ENCODE measurements around the gene COIL.

COIL gene

DNA sequence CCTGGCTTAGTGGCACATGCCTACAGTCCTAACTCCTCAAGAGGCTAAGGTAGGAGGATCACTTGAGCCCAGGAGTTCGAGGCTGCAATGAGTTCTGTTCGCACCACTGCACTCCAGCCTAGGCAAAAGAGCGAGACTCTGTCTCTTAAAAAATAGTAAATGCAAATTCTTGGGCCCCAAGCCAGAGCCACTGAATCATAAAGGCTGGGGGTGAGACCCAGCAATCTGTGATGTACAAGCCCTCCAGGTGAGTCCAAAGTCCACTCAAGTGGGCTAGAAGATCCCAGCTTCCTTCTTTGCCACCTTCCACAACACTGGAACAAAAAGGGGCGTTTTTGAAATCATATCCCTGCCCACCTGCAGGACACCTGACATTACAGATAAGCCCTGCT is 63.9 kb downstream of the COIL start:
- H3K36me3 Mint-ChIP-seq: peaks cover 62 to 69% of the 10 kb centered on the region in 2 donors
- no peak overlapping the region for H3K4me3 Mint-ChIP-seq
- DNase-seq: no peak
- ATAC-seq (replicated peaks): no peak
- no peaks in the 10 kb centered on the region for H3K9me3 Mint-ChIP-seq
- peaks cover 30 to 44% of the 10 kb centered on the region in 2 donors for H3K4me1 Mint-ChIP-seq
- H3K27ac Mint-ChIP-seq: no peak overlapping the region
- H3K27me3 Mint-ChIP-seq: no peaks in the 10 kb centered on the region

GRCh38 chr17:56896217-56896967 is 64.5 kb downstream of the COIL start:
- no peak overlapping the region for H3K4me3 Mint-ChIP-seq
- peaks cover 30 to 44% of the 10 kb centered on the region in 2 donors for H3K4me1 Mint-ChIP-seq
- no peak overlapping the region for H3K27ac Mint-ChIP-seq
- H3K36me3 Mint-ChIP-seq: peaks cover 61 to 64% of the 10 kb centered on the region in 2 donors
- H3K9me3 Mint-ChIP-seq: no peaks in the 10 kb centered on the region
- DNase-seq (no peak), ATAC-seq (replicated peaks) (no peak)
- no peaks in the 10 kb centered on the region for H3K27me3 Mint-ChIP-seq

GRCh38 chr17:56894859-56895455 is 65.9 kb downstream of the COIL start:
- Mint-ChIP-seq H3K27ac (no peak overlapping the region), H3K27me3 (no peaks in the 10 kb centered on the region), H3K4me1 (peaks cover 25 to 35% of the 10 kb centered on the region in 2 donors), H3K36me3 (peaks cover 53 to 66% of the 10 kb centered on the region in 2 donors), H3K9me3 (no peaks in the 10 kb centered on the region), H3K4me3 (no peak overlapping the region)
- DNase-seq (no peak), ATAC-seq (replicated peaks) (no peak)

- H3K4me1 Mint-ChIP-seq: peaks cover 23% of the 10 kb centered on the region in 2 donors
- no peaks in the 10 kb centered on the region for H3K27me3 Mint-ChIP-seq
- no peak overlapping the region for H3K27ac Mint-ChIP-seq
- DNase-seq (no peak), ATAC-seq (replicated peaks) (no peak)
- no peak overlapping the region for H3K4me3 Mint-ChIP-seq
- peaks cover 0 to 2% of the 10 kb centered on the region in 2 donors for H3K9me3 Mint-ChIP-seq
- peaks cover 58 to 68% of the 10 kb centered on the region in 2 donors for H3K36me3 Mint-ChIP-seq
These were observed 67.3 kb downstream of the COIL start for GRCh38 chr17:56893503-56893902.

DNA sequence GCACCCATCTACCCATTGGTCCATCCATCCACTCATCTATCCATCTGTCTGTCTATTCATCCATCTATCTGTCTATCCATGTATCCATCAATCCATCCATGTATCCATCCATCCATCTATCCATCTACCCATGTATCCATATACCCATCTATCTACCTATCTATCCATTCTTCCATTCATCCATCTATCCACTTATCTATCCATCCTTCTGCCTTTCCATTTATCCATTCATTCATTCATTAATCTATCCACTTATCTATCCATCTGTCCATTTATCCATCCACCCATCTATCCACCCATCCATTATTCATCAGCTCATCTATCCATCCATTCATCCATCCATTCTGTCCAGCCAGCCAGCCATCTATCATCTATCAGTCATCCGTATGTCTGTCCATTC is 68.5 kb downstream of the COIL start:
- Mint-ChIP-seq H3K27me3 (no peaks in the 10 kb centered on the region), H3K4me1 (peaks cover 11 to 12% of the 10 kb centered on the region in 2 donors)
- DNase-seq: no peak

DNA sequence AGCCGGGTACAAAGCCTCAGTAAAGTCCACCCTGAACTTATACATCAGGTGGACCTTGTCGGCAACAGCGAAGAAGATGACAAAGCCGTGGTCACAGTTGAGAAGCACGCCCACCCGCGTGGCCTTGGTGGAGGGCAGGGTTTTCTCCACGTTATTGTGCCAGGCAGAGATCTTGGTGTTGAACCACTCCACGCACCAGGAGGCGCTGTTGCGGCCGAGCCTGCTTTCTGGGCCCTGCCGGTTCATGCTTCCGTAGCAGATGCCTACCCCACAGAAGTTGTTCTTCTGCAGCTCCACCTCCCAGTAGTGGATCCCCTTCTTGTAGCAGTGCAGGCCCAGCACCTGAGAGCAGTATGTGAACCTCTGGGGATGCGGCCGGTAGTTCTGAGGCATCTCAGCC is 69.1 kb downstream of the COIL start:
- ATAC-seq (replicated peaks) (peak; percentile 39 to 53), DNase-seq (no peak)
- peaks cover 60 to 72% of the 10 kb centered on the region in 2 donors for H3K36me3 Mint-ChIP-seq
- no peaks in the 10 kb centered on the region for H3K27me3 Mint-ChIP-seq
- H3K4me3 Mint-ChIP-seq: no peak overlapping the region
- no peak overlapping the region for H3K27ac Mint-ChIP-seq
- H3K4me1 Mint-ChIP-seq: peaks cover 7 to 8% of the 10 kb centered on the region in 2 donors
- H3K9me3 Mint-ChIP-seq: peaks cover 6 to 15% of the 10 kb centered on the region in 2 donors

More for the DNA sequence above, 68.5 kb downstream of the COIL start:
- no peak overlapping the region for H3K27ac Mint-ChIP-seq
- H3K9me3 Mint-ChIP-seq: peaks cover 4 to 11% of the 10 kb centered on the region in 2 donors
- no peak for ATAC-seq (replicated peaks)
- H3K36me3 Mint-ChIP-seq: peaks cover 57 to 68% of the 10 kb centered on the region in 2 donors
- H3K4me3 Mint-ChIP-seq: no peak overlapping the region

GRCh38 chr17:56890906-56891674 is 69.8 kb downstream of the COIL start:
- ATAC-seq (replicated peaks) (no peak), DNase-seq (no peak)
- no peak overlapping the region for H3K27ac Mint-ChIP-seq
- no peaks in the 10 kb centered on the region for H3K27me3 Mint-ChIP-seq
- no peak overlapping the region for H3K4me3 Mint-ChIP-seq
- peaks cover 7 to 12% of the 10 kb centered on the region in 2 donors for H3K4me1 Mint-ChIP-seq
- peaks cover 6 to 15% of the 10 kb centered on the region in 2 donors for H3K9me3 Mint-ChIP-seq
- peaks cover 66 to 78% of the 10 kb centered on the region in 2 donors for H3K36me3 Mint-ChIP-seq

- peaks cover 7 to 12% of the 10 kb centered on the region in 2 donors for H3K4me1 Mint-ChIP-seq
- DNase-seq (no peak), ATAC-seq (replicated peaks) (no peak)
- peaks cover 65 to 79% of the 10 kb centered on the region in 2 donors for H3K36me3 Mint-ChIP-seq
- peaks cover 6 to 15% of the 10 kb centered on the region in 2 donors for H3K9me3 Mint-ChIP-seq
- H3K27me3 Mint-ChIP-seq: no peaks in the 10 kb centered on the region
- H3K27ac Mint-ChIP-seq: no peak overlapping the region
- H3K4me3 Mint-ChIP-seq: no peak overlapping the region
These were observed 70.5 kb downstream of the COIL start for GRCh38 chr17:56890390-56890789.

All from stimulated activated naive B cell treated with anti-CD40 and anti-IgM and Interleukin-4, amounts not matched to agents 10 μg/mL and 1 μg/mL and 100 μg/mL, for 72 hours (primary cell).